Activated naive CD4-positive, alpha-beta T cell treated with anti-CD3 and anti-CD28 coated beads, Interleukin-2, amount 50 U/mL, for 16 hours (primary cell): ENCODE results near the gene CHKA.

Experiments used
- DNase-seq: peaks from one replicate; pipeline ENCODE4 v3.0.0-alpha.2; 2020

Gene CHKA

GRCh38 chr11:68067991-68068390 lies 53.2 kb downstream of the CHKA start:
- DNase-seq = no peak

GRCh38 chr11:68066742-68067141 lies 54.4 kb downstream of the CHKA start:
- DNase-seq = no peak

GRCh38 chr11:68065841-68066240 lies 55.3 kb downstream of the CHKA start:
- no peak for DNase-seq

- DNase-seq = no peak
Measured at GRCh38 chr11:68064926-68065325, 56.3 kb downstream of the CHKA start.

- no peak for DNase-seq
Measured at GRCh38 chr11:68061508-68061907, 59.7 kb downstream of the CHKA start.

GRCh38 chr11:68057807-68058206 lies 63.4 kb downstream of the CHKA start:
- DNase-seq = no peak

GRCh38 chr11:68056317-68057285 lies 64.6 kb downstream of the CHKA start:
- no peak for DNase-seq

GRCh38 chr11:68053981-68054812 lies 67.0 kb downstream of the CHKA start:
- DNase-seq = no peak

- DNase-seq = no peak
Measured at GRCh38 chr11:68053117-68053516, 68.1 kb downstream of the CHKA start.

GRCh38 chr11:68052137-68052873 lies 68.9 kb downstream of the CHKA start:
- DNase-seq = no peak

- no peak for DNase-seq
Measured at GRCh38 chr11:68051191-68052136, 69.7 kb downstream of the CHKA start.

- no peak for DNase-seq
Measured at GRCh38 chr11:68050371-68050841, 70.8 kb downstream of the CHKA start.

GRCh38 chr11:68049509-68050370 lies 71.4 kb downstream of the CHKA start:
- no peak for DNase-seq

GRCh38 chr11:68048681-68049508 lies 72.3 kb downstream of the CHKA start:
- DNase-seq = no peak

GRCh38 chr11:68047437-68048290 lies 73.5 kb downstream of the CHKA start:
- no peak for DNase-seq

GRCh38 chr11:68044898-68045351 lies 76.3 kb downstream of the CHKA start:
- DNase-seq = no peak

- no peak for DNase-seq
Measured at GRCh38 chr11:68044145-68044813, 76.9 kb downstream of the CHKA start.
